Mucosa of descending colon (tissue), 3 donors: ENCODE measurements around the gene PRRX2. TPM values are rescaled to one million over a fixed set of nuclear protein-coding genes. Genes with fewer than 3 reads are reported as not detected.

ENCODE experiments used
- ATAC-seq: fragments of 200-7000 bp; cut with Tn5 transposase; one replicate; pipeline ENCODE4 v1.9.1; 2020; ENCODE audit warnings: mild to moderate bottlenecking, moderate library complexity
- DNase-seq, 3 donors: peaks; one replicate each; pipeline ENCODE4 v3.0.0-alpha.2; 2020
- H3K36me3 ChIP-seq: fragments of 200-600 bp; one replicate; pipeline ENCODE4 v1.8.0; 2021; ENCODE audit warnings: low read depth, mild to moderate bottlenecking
- H3K4me1 ChIP-seq: fragments of 200-600 bp; one replicate; pipeline ENCODE4 v1.8.0; 2021; ENCODE audit warnings: low read depth, mild to moderate bottlenecking
- H3K4me3 ChIP-seq: fragments of 200-600 bp; one replicate; pipeline ENCODE4 v1.8.0; 2021; ENCODE audit warnings: mild to moderate bottlenecking
- H3K9me3 ChIP-seq: fragments of 200-600 bp; one replicate; pipeline ENCODE4 v1.8.0; 2021; ENCODE audit warnings: mild to moderate bottlenecking
- CTCF ChIP-seq: fragments of 200-600 bp; IDR thresholded peaks from one replicate; pipeline ENCODE4 v1.8.0; 2022; ENCODE audit warnings: antibody characterized with exemption, mild to moderate bottlenecking
- intact Hi-C, 2 donors: fragments of 100-400 bp; cut with DNase I in 1 of 2; cut with micrococcal nuclease in 1 of 2; formaldehyde crosslinking; loops; one replicate each; pipeline versions ENCODE4 v1.11.0 to v1.11.1; 2022; cut with DNase I, micrococcal nuclease
- total RNA-seq, 3 donors: library from RNA; stranded (reverse); fragmentation: NEBNext Ultra II Directional in 2 of 3; extraction: Animal tissue kit (Norgen Biotek cat#: 25700) in 2 of 3; gene quantifications; one replicate each; pipeline versions ENCODE4 v1.2.1 to v1.2.4, GENCODE V29; 2021 to 2023
- donor health status: DM: no; HTN: no; CAD: no; lungs with moderate emphysema.
- donor health status: DM: no; HTN: no; CAD: no.
- donor health status: DM: no; HTN: yes; CAD: no.

PRRX2 gene
- total RNA-seq, 3 donors from 2014 or later, result 0.38 to 1.6 (median 0.89) TPM

- ATAC-seq (no peak), DNase-seq (no peak)
- Histone ChIP-seq H3K36me3 (no peaks in the 10 kb centered on the region), H3K9me3 (no peaks in the 10 kb centered on the region), H3K4me3 (no peak overlapping the region), H3K4me1 (no peaks in the 10 kb centered on the region)
- intact Hi-C loops, result no loop called here
- no peak for TF ChIP-seq CTCF
These were observed 44.2 kb downstream of the PRRX2 start for GRCh38 chr9:129709438-129710168.

- H3K36me3 ChIP-seq, result no peaks in the 10 kb centered on the region
- TF ChIP-seq CTCF, result no peak
- H3K4me1 ChIP-seq, result no peaks in the 10 kb centered on the region
- ATAC-seq, result no peak
- H3K4me3 ChIP-seq, result no peak overlapping the region
- intact Hi-C loops, result no loop called here
- no peaks in the 10 kb centered on the region for H3K9me3 ChIP-seq
- no peak for DNase-seq
These were observed 44.7 kb downstream of the PRRX2 start for GRCh38 chr9:129710169-129710453.

- Histone ChIP-seq H3K9me3 (no peaks in the 10 kb centered on the region), H3K36me3 (no peaks in the 10 kb centered on the region), H3K4me1 (no peaks in the 10 kb centered on the region), H3K4me3 (no peak overlapping the region)
- ATAC-seq (no peak), DNase-seq (no peak)
- no peak for TF ChIP-seq CTCF
- intact Hi-C loops, result no loop called here
These were observed 47.4 kb downstream of the PRRX2 start for GRCh38 chr9:129712634-129713401.

- intact Hi-C loops, result no loop called here
These were observed 47.9 kb downstream of the PRRX2 start for GRCh38 chr9:129713402-129713679.

GRCh38 chr9:129714511-129715061 is 49.1 kb downstream of the PRRX2 start:
- Histone ChIP-seq H3K9me3 (no peaks in the 10 kb centered on the region), H3K36me3 (no peaks in the 10 kb centered on the region), H3K4me1 (no peaks in the 10 kb centered on the region), H3K4me3 (no peak overlapping the region)
- DNase-seq, result no peak
- TF ChIP-seq CTCF, result no peak
- no peak for ATAC-seq
- intact Hi-C loops, result no loop called here

More at GRCh38 chr9:129713402-129713679, 47.9 kb downstream of the PRRX2 start:
- no peaks in the 10 kb centered on the region for H3K4me1 ChIP-seq
- no peaks in the 10 kb centered on the region for H3K9me3 ChIP-seq
- H3K4me3 ChIP-seq, result no peak overlapping the region
- no peaks in the 10 kb centered on the region for H3K36me3 ChIP-seq
- no peak for DNase-seq
- no peak for TF ChIP-seq CTCF
- ATAC-seq, result no peak
